GM12878 (cell line): ENCODE measurements around the gene PLXNA2. TPM values are rescaled to one million over a fixed set of nuclear protein-coding genes. Genes with fewer than 3 reads are reported as not detected.

Experiments used
- ATAC-seq: fragments of 200-7000 bp; cut with Tn5 transposase; 3 replicates; pipeline ENCODE4 v1.9.1; 2020; ENCODE audit warnings: mild to moderate bottlenecking, moderate library complexity
- BruUV-seq: library from RNA; stranded (reverse); fragments of 400-500 nt; replicated peaks from 2 replicates; lab custom pipeline; 2021; lab: Mats Ljungman, UMichigan
- CTCF ChIA-PET: fragments of 300-600 bp; sonication (Branson Sonifier 250); formaldehyde crosslinking; extraction: SDS; loops from one replicate; lab custom pipeline; 2021; ENCODE audit warnings: inconsistent platforms; lab: Yijun Ruan, JAX
- POLR2A ChIA-PET: fragments of 350-600 bp; formaldehyde crosslinking; extraction: SDS; loops from one replicate; lab custom pipeline; 2021; ENCODE audit warnings: inconsistent platforms; lab: Charles Lee
- RAD21 ChIA-PET: fragments of 300-600 bp; sonication (Branson Sonifier 250); formaldehyde crosslinking; loops from one replicate; lab custom pipeline; 2023; ENCODE audit warnings: antibody characterized with exemption; ENCODE audit not compliant: unreplicated experiment; lab: Charles Lee
- SMC1A ChIA-PET: fragments of 300-600 bp; sonication (Branson Sonifier 250); formaldehyde crosslinking; loops from one replicate; lab custom pipeline; 2023; ENCODE audit not compliant: unreplicated experiment, uncharacterized antibody; lab: Charles Lee
- DNase-seq: peaks from one replicate; pipeline ENCODE4 v3.0.0-alpha.2; 2011; ENCODE audit warnings: low read depth, low spot score
- FAIRE-seq: peaks from 3 replicates; lab custom pipeline; 2011; peaks lifted over from hg19 to GRCh38; lab: Jason Lieb, UNC
- H2AFZ ChIP-seq: 2 replicates; pipeline ENCODE4 v1.6.0; 2011; ENCODE audit warnings: low read depth, low read length, control low read depth; ENCODE audit not compliant: control insufficient read depth
- H3K27ac ChIP-seq: 2 replicates; pipeline ENCODE4 v1.5.1; 2011; ENCODE audit warnings: control low read depth; ENCODE audit not compliant: control insufficient read depth, insufficient read depth
- H3K27me3 ChIP-seq, 2 experiments: replicated peaks in 1 of 2; 2 replicates each; pipeline versions ENCODE4 v1.6.0 to v1.6.1; 2011; ENCODE audit warnings: low read length in 1 of 2; ENCODE audit not compliant: control insufficient read depth in 2 of 2, insufficient read depth in 2 of 2
- H3K36me3 ChIP-seq, 2 experiments: 2 replicates each; pipeline ENCODE4 v1.5.1; 2011; ENCODE audit warnings: low read length in 1 of 2; ENCODE audit not compliant: control insufficient read depth in 2 of 2, insufficient read depth in 2 of 2
- H3K4me1 ChIP-seq: 2 replicates; pipeline ENCODE4 v1.6.1; 2011; ENCODE audit warnings: mild to moderate bottlenecking, low read length, moderate library complexity, mixed read lengths; ENCODE audit not compliant: control insufficient read depth, insufficient read depth
- H3K4me2 ChIP-seq: 2 replicates; pipeline ENCODE4 v1.6.0; 2011; ENCODE audit warnings: control low read depth; ENCODE audit not compliant: control insufficient read depth, insufficient read depth
- H3K4me3 ChIP-seq: fragments of 200-600 bp; sonication (generic); 2 replicates; pipeline ENCODE4 v1.5.1; 2016
- H3K79me2 ChIP-seq: 2 replicates; pipeline ENCODE4 v1.6.0; 2011; ENCODE audit warnings: low read length; ENCODE audit not compliant: control insufficient read depth, insufficient read depth
- H3K9ac ChIP-seq: 2 replicates; pipeline ENCODE4 v1.8.0; 2011; ENCODE audit warnings: low read length, control low read depth, mixed read lengths; ENCODE audit not compliant: control insufficient read depth, insufficient read depth
- H3K9me3 ChIP-seq: replicated peaks from 3 replicates; pipeline ENCODE4 v1.5.1; 2011; ENCODE audit warnings: mild to moderate bottlenecking, low read length; ENCODE audit not compliant: control insufficient read depth, insufficient read depth
- H4K20me1 ChIP-seq: 2 replicates; pipeline ENCODE4 v1.6.0; 2011; ENCODE audit not compliant: control insufficient read depth, insufficient read depth
- CHD1 ChIP-seq: IDR thresholded peaks from 2 replicates; pipeline ENCODE4 v1.6.1; 2012; ENCODE audit warnings: low read depth, low read length, improper control_type of control experiment
- CREM ChIP-seq: IDR thresholded peaks from 2 replicates; pipeline ENCODE4 v1.6.1; 2014; ENCODE audit warnings: antibody characterized with exemption, low read depth
- IRF4 ChIP-seq: IDR thresholded peaks from 2 replicates; pipeline ENCODE4 v1.6.1; 2011; ENCODE audit warnings: low read depth, low read length
- JUNB ChIP-seq: IDR thresholded peaks from 2 replicates; pipeline ENCODE4 v1.6.1; 2016; ENCODE audit warnings: antibody characterized with exemption, mild to moderate bottlenecking
- KDM1A ChIP-seq: fragments of 200-600 bp; sonication (generic); IDR thresholded peaks from 2 replicates; pipeline ENCODE4 v1.6.1; 2016; ENCODE audit warnings: borderline replicate concordance
- MEF2A ChIP-seq: IDR thresholded peaks from 2 replicates; pipeline ENCODE4 v1.6.1; 2011; ENCODE audit warnings: low read depth, mild to moderate bottlenecking, low read length, moderate library complexity; ENCODE audit not compliant: insufficient read depth
- NR2F1 ChIP-seq: fragments of 450-650 bp; conservative IDR thresholded peaks from 2 replicates; pipeline ENCODE4 v1.6.1; 2017; ENCODE audit warnings: mild to moderate bottlenecking
- RAD21 ChIP-seq: IDR thresholded peaks from 2 replicates; pipeline ENCODE4 v1.6.1; 2011; ENCODE audit warnings: mild to moderate bottlenecking, low read depth, low read length, moderate library complexity; ENCODE audit not compliant: insufficient read depth
- RAD51 ChIP-seq: fragments of 450-650 bp; IDR thresholded peaks from 2 replicates; pipeline ENCODE4 v1.6.1; 2016; ENCODE audit warnings: moderate library complexity, mild to moderate bottlenecking, inconsistent platforms
- RFX5 ChIP-seq: IDR thresholded peaks from 2 replicates; pipeline ENCODE4 v1.6.1; 2011; ENCODE audit warnings: low read depth, low read length, improper control_type of control experiment
- RUNX3 ChIP-seq: IDR thresholded peaks from 2 replicates; pipeline ENCODE4 v1.6.1; 2012; ENCODE audit warnings: low read length, inconsistent platforms
- SUZ12 ChIP-seq: fragments of 200-600 bp; sonication (generic); IDR thresholded peaks from one replicate; pipeline ENCODE4 v1.6.1; 2018; ENCODE audit warnings: antibody characterized with exemption, mild to moderate bottlenecking; ENCODE audit not compliant: unreplicated experiment
- TAF1 ChIP-seq: IDR thresholded peaks from 2 replicates; pipeline ENCODE4 v1.6.1; 2011; ENCODE audit warnings: mild to moderate bottlenecking, low read depth, low read length, borderline replicate concordance
- TCF12 ChIP-seq: IDR thresholded peaks from 2 replicates; pipeline ENCODE4 v1.6.1; 2011; ENCODE audit warnings: low read depth, mild to moderate bottlenecking, low read length
- ZNF207 ChIP-seq: fragments of 450-650 bp; IDR thresholded peaks from 2 replicates; pipeline ENCODE4 v1.6.1; 2014; ENCODE audit warnings: antibody characterized with exemption, mild to moderate bottlenecking, borderline replicate concordance
- ZNF24 ChIP-seq: fragments of 450-650 bp; IDR thresholded peaks from 2 replicates; pipeline ENCODE4 v1.6.1; 2017; ENCODE audit warnings: antibody characterized with exemption, mild to moderate bottlenecking
- WGBS: methylation state at CpG from one replicate; pipeline ENCODE4 v1.1.6; 2016; ENCODE audit warnings: low lambda C conversion rate; ENCODE audit not compliant: insufficient replicate concordance, insufficient coverage; ENCODE audit errors: missing lambda C conversion rate; 5-methylcytosine and 5-hydroxymethylcytosine counted together
- in situ Hi-C: fragments of 300-500 bp; cut with MboI; formaldehyde crosslinking; loops from 9 replicates; pipeline ENCODE4 v1.14.3; 2018; ENCODE audit warnings: mixed read lengths
- intact Hi-C: fragments of 100-400 bp; cut with micrococcal nuclease; formaldehyde crosslinking; loops from one replicate; pipeline ENCODE4 v1.14.2; 2022; ENCODE audit not compliant: unreplicated experiment
- polyA plus RNA-seq, 11 experiments: library from polyadenylated mRNA; depleted of rRNA in 4 of 11; unstranded in 6 of 11; stranded (reverse) in 5 of 11; fragments of >200 nt; fragmentation: Nextera tagmentation in 4 of 11; fragmentation: Illumina TruSeq in 1 of 11; extraction: Ambion mirVana in 4 of 11; extraction: Trizol in 1 of 11; gene quantifications; 1 replicate in 1 of 11; 2 replicates in 10 of 11; pipeline versions ENCODE4 v1.2.1 to v1.2.3, GENCODE V29; 2011 to 2016; ENCODE audit warnings: inconsistent platforms in 2 of 11, missing spikeins in 2 of 11, low read depth in 1 of 11
- total RNA-seq, 4 experiments: library from RNA; depleted of rRNA in 3 of 4; stranded (reverse); fragments of >200 nt in 3 of 4; fragmentation: Illumina TruSeq in 1 of 4; extraction: Trizol in 1 of 4; gene quantifications; 2 replicates each; pipeline versions ENCODE4 v1.2.1 to v1.2.3, GENCODE V29; 2013 to 2021
- TF ChIP-seq, protein P1 (sequence below): IDR thresholded peaks from 2 replicates; pipeline ENCODE4 v1.6.1; 2011; ENCODE audit warnings: low read depth, mild to moderate bottlenecking, low read length, moderate library complexity, borderline replicate concordance; ENCODE audit errors: extremely low read depth

The PLXNA2 gene
- total and polyA plus RNA-seq, 10 of the 15 experiments (the other 5 are each of a cell fraction or from before 2014, with no cell fraction given) = under 0.01 to 0.08 (median 0.07) TPM; not detected in 4

DNA sequence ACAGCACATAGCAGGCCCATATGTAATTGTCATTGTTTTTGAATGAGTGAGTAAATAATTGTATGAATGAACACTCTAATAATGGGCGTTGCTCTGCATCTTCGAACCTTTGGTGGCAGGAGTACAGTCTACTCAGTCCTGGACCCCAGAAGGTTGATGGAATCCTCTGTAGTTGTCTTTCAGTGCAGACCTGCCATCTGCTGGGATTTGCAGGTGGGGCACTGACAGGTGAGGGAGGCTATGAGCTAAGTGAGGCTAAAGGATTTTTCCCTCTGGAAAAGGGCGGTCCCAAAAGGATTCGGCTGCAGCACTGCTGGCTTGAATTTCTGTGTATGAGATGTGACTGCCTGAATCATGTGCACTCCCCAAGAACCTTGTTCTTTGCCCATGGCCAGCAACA is 53.4 kb downstream of the PLXNA2 start:
- no TSS peak for BruUV-seq
- Histone ChIP-seq H3K4me2 (no peak overlapping the region), H3K27ac (no peak overlapping the region), H3K9me3 (no peaks in the 10 kb centered on the region), H3K9ac (no peak overlapping the region), H3K4me3 (no peak overlapping the region), H2AFZ (no peak overlapping the region), H3K27me3 (no peaks in the 10 kb centered on the region), H3K4me1 (peaks cover 37% of the 10 kb centered on the region), H3K79me2 (no peaks in the 10 kb centered on the region), H4K20me1 (no peaks in the 10 kb centered on the region), H3K36me3 (no peaks in the 10 kb centered on the region)
- DNase-seq (no peak), FAIRE-seq (no peak), ATAC-seq (no peak)
- no peak for TF ChIP-seq JUNB
- no peak for TF ChIP-seq TCF12
- intact Hi-C loops (no loop called here), in situ Hi-C loops (no loop called here)
- WGBS = 98% methylated on average over 4 of the region's 4 CpGs
- CTCF ChIA-PET = interaction anchor here (1.2 to 4.9 kb wide), 6 partner anchors 8 to 59 kb away, joined by 3 to 37 read pairs (median 14); no protein-coding TSS in a partner anchor
- POLR2A ChIA-PET = interaction anchor here (1.7 kb wide), 1 partner anchor 12 kb away, joined by 4 read pairs; no protein-coding TSS in a partner anchor
- SMC1A ChIA-PET = interaction anchor here (0.6 to 4.3 kb wide), 2 partner anchors 17 to 59 kb away, joined by 3 to 21 read pairs; no protein-coding TSS in a partner anchor
- RAD21 ChIA-PET = interaction anchor here (1.3 to 4.7 kb wide), 3 partner anchors 11 to 15 kb away, joined by 4 to 40 read pairs (median 15); no protein-coding TSS in a partner anchor

DNA sequence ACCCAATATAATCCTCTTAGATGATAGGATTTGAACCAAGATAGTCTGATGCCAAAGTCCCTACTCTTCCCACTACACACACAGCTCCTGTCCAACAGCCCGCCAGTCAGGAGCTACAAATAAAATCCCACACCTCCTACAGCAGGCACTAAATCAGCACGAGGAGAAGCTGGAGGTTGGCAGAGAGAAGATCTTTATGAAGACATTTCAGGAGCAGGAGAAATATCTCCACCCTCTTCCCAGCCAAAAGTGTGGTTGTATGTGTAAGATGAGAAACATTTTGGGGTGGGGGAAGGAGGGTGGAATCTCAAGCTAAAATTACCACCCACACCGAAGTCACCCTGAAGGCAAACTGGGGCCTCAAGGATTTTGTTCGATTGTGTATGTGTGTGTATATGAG is 54.5 kb downstream of the PLXNA2 start:
- intact Hi-C loops = no loop called here
- H3K4me2 ChIP-seq = peak overlapping the region; percentile 13; the same call in 1 of the 2 replicates
- no peak for FAIRE-seq
- ATAC-seq = no peak
- CTCF ChIA-PET = interaction anchor here (0.7 to 4.9 kb wide), 9 partner anchors 10 to 305 kb away, joined by 3 to 37 read pairs (median 5); partner anchors contain the start of gene PLXNA2
- TF ChIP-seq SUZ12 (no peak), ZNF207 (no peak), RUNX3 (no peak), RFX5 (no peak), RAD21 (no peak), RAD51 (no peak), NR2F1 (no peak), ZNF24 (no peak), KDM1A (no peak), CHD1 (no peak), TAF1 (no peak), MEF2A (no peak), CREM (no peak), IRF4 (no peak)
- TF ChIP-seq, protein P1, sequence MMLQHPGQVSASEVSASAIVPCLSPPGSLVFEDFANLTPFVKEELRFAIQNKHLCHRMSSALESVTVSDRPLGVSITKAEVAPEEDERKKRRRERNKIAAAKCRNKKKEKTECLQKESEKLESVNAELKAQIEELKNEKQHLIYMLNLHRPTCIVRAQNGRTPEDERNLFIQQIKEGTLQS = no peak
- TF ChIP-seq, all 136 proteins: peak for 0
- H3K9ac ChIP-seq = no peak overlapping the region
- H3K79me2 ChIP-seq = no peaks in the 10 kb centered on the region
- BruUV-seq = no TSS peak
- DNase-seq = no peak
- no peaks in the 10 kb centered on the region for H3K9me3 ChIP-seq
- peaks cover 41% of the 10 kb centered on the region for H3K4me1 ChIP-seq
- H3K27ac ChIP-seq = 0 out of 2 replicates have a peak overlapping the region, but pooled peaks have one; percentile 9
- ChIA-PET POLR2A (interaction anchor here (0.9 to 1.7 kb wide), 3 partner anchors 10 to 13 kb away, joined by 3 to 4 read pairs (median 3); no protein-coding TSS in a partner anchor), RAD21 (interaction anchor here (0.8 to 4.7 kb wide), 7 partner anchors 11 to 55 kb away, joined by 3 to 40 read pairs (median 8); partner anchors contain the start of gene PLXNA2), SMC1A (interaction anchor here (0.7 to 4.9 kb wide), 7 partner anchors 10 to 58 kb away, joined by 3 to 21 read pairs (median 5); no protein-coding TSS in a partner anchor)
- H3K36me3 ChIP-seq = no peaks in the 10 kb centered on the region
- in situ Hi-C loops = no loop called here
- H4K20me1 ChIP-seq = no peaks in the 10 kb centered on the region
- H3K27me3 ChIP-seq = no peaks in the 10 kb centered on the region
- WGBS = 38% methylated on average over 4 of the region's 4 CpGs
- no peak overlapping the region for H2AFZ ChIP-seq
- no peak overlapping the region for H3K4me3 ChIP-seq
